Neural progenitor cell (in vitro differentiated cells): ENCODE measurements around the gene DHCR24. TPM values are rescaled to one million over a fixed set of nuclear protein-coding genes. Genes with fewer than 3 reads are reported as not detected.

Source experiments
- DNase-seq: peaks from one replicate; pipeline ENCODE4 v3.0.0-alpha.2; 2016; ENCODE audit warnings: low spot score
- H2AFZ ChIP-seq: fragments of 200-600 bp; sonication (generic); replicated peaks from 2 replicates; pipeline ENCODE4 v1.6.1; 2016; ENCODE audit warnings: antibody characterized with exemption
- H3F3A ChIP-seq: fragments of 200-600 bp; sonication (generic); 2 replicates; pipeline ENCODE4 v1.6.1; 2016; ENCODE audit warnings: antibody characterized with exemption, low read depth
- H3K27ac ChIP-seq: fragments of 200-600 bp; sonication (generic); 2 replicates; pipeline ENCODE4 v1.5.1; 2016; ENCODE audit warnings: mild to moderate bottlenecking
- H3K27me3 ChIP-seq: fragments of 200-600 bp; sonication (generic); 2 replicates; pipeline ENCODE4 v1.6.1; 2016; ENCODE audit warnings: mild to moderate bottlenecking, moderate library complexity
- H3K36me3 ChIP-seq: fragments of 200-600 bp; sonication (generic); 2 replicates; pipeline ENCODE4 v1.5.1; 2016
- H3K4me1 ChIP-seq: fragments of 200-600 bp; sonication (generic); 2 replicates; pipeline ENCODE4 v1.6.1; 2016; ENCODE audit warnings: mixed run types
- H3K4me2 ChIP-seq: fragments of 200-600 bp; sonication (generic); 2 replicates; pipeline ENCODE4 v1.6.1; 2016
- H3K4me3 ChIP-seq: fragments of 200-600 bp; sonication (generic); 2 replicates; pipeline ENCODE4 v1.5.1; 2016
- H3K79me2 ChIP-seq: fragments of 200-600 bp; sonication (generic); 2 replicates; pipeline ENCODE4 v1.6.1; 2016; ENCODE audit warnings: low read depth
- H3K9ac ChIP-seq: fragments of 200-600 bp; sonication (generic); 2 replicates; pipeline ENCODE4 v1.6.1; 2016
- H3K9me3 ChIP-seq: fragments of 200-600 bp; sonication (generic); 2 replicates; pipeline ENCODE4 v1.5.1; 2016; ENCODE audit warnings: low read depth
- H4K20me1 ChIP-seq: fragments of 200-600 bp; sonication (generic); 2 replicates; pipeline ENCODE4 v1.6.1; 2016; ENCODE audit warnings: low read depth
- H3K27ac Mint-ChIP-seq: 3 replicates; pipeline ENCODE4 v1.8.0; 2021; ENCODE audit warnings: mixed read lengths
- H3K27me3 Mint-ChIP-seq: 2 replicates; pipeline ENCODE4 v1.8.0; 2022; ENCODE audit warnings: low read depth, mild to moderate bottlenecking, inconsistent platforms, moderate library complexity, mixed read lengths; ENCODE audit not compliant: insufficient read depth
- H3K36me3 Mint-ChIP-seq: 3 replicates; pipeline ENCODE4 v1.8.0; 2021; ENCODE audit warnings: mixed read lengths
- H3K4me1 Mint-ChIP-seq: 3 replicates; pipeline ENCODE4 v1.8.0; 2021; ENCODE audit warnings: mixed read lengths
- H3K4me3 Mint-ChIP-seq: 3 replicates; pipeline ENCODE4 v1.8.0; 2021; ENCODE audit warnings: mild to moderate bottlenecking, moderate library complexity, mixed read lengths
- H3K9me3 Mint-ChIP-seq: 3 replicates; pipeline ENCODE4 v1.8.0; 2020; ENCODE audit warnings: mixed read lengths
- EZH2 ChIP-seq: fragments of 200-600 bp; sonication (generic); IDR thresholded peaks from 2 replicates; pipeline ENCODE4 v1.6.1; 2017; ENCODE audit warnings: antibody characterized with exemption, mild to moderate bottlenecking, moderate library complexity
- EZH2phosphoT487 ChIP-seq: fragments of 200-600 bp; sonication (generic); IDR thresholded peaks from 2 replicates; pipeline ENCODE4 v1.6.1; 2017; ENCODE audit warnings: antibody characterized with exemption
- total RNA-seq: library from RNA; depleted of rRNA; stranded (reverse); fragments of >200 nt; gene quantifications from 2 replicates; pipeline ENCODE4 v1.2.3, GENCODE V29; 2015; ENCODE audit warnings: low replicate concordance
- TF ChIP-seq, protein P1 (sequence below): fragments of 200-600 bp; sonication (generic); IDR thresholded peaks from 2 replicates; pipeline ENCODE4 v1.5.1; 2017; ENCODE audit warnings: antibody characterized with exemption, mild to moderate bottlenecking

DHCR24 gene
- total RNA-seq, 1 donor from 2014 or later, result 94.5 TPM

DNA sequence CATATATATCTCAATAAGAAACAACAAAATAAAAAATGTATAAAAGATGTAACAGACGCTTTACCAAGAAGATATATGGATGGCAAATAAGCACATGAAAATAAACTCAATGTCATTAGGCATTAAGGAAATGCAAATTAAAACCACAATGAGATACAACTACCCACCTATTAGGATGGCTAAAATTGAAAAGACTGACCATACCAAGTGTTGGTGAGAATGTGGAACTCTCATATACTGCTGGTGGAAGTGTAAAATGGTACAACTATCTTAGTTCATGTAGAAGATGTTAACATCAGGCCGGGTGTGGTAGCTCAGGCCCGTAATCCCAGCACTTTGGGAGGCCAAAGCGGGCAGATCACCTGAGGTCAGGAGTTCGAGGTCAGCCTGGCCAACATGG is 43.5 kb downstream of the DHCR24 start:
- Histone ChIP-seq H2AFZ (no peak overlapping the region), H3K36me3 (no peaks in the 10 kb centered on the region), H3K27me3 (no peaks in the 10 kb centered on the region), H3K4me2 (no peak overlapping the region), H3K27ac (no peak overlapping the region), H3K9ac (no peak overlapping the region), H3K9me3 (no peaks in the 10 kb centered on the region), H3K4me1 (no peaks in the 10 kb centered on the region), H3F3A (peaks cover 4% of the 10 kb centered on the region), H4K20me1 (no peaks in the 10 kb centered on the region), H3K79me2 (no peaks in the 10 kb centered on the region), H3K4me3 (no peak overlapping the region)
- Mint-ChIP-seq H3K27me3 (peaks cover 2% of the 10 kb centered on the region), H3K36me3 (peaks cover 16% of the 10 kb centered on the region), H3K27ac (no peak overlapping the region), H3K4me1 (no peaks in the 10 kb centered on the region), H3K4me3 (no peak overlapping the region), H3K9me3 (no peaks in the 10 kb centered on the region)
- no peak for DNase-seq
- TF ChIP-seq EZH2, result no peak
- no peak for TF ChIP-seq EZH2phosphoT487

DNA sequence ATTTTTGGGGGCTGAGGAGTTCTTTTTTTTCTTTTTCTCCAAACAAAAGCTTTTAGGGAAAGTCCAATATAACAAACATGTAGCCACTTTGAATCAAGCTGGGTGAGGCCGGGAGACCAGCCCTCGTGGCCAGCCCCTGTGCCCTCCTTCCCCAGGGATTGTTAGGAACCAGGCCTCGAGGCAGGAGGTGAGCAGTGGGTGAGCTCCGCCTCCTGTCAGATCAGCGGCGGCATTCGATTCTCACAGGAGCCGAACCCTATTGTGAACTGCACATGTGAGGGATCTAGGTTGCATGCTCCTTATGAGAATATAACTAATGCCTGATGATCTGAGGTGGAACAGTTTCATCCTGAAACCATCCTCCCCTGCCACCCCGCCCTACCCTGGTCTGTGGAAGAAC is 44.0 kb downstream of the DHCR24 start:
- Histone ChIP-seq H3K9ac (no peak overlapping the region), H3K79me2 (no peaks in the 10 kb centered on the region), H3K36me3 (no peaks in the 10 kb centered on the region), H2AFZ (no peak overlapping the region), H3K9me3 (no peaks in the 10 kb centered on the region), H3K27me3 (no peaks in the 10 kb centered on the region), H3K4me3 (no peak overlapping the region), H4K20me1 (no peaks in the 10 kb centered on the region), H3K4me2 (no peak overlapping the region), H3K4me1 (no peaks in the 10 kb centered on the region), H3K27ac (no peak overlapping the region), H3F3A (peaks cover 4% of the 10 kb centered on the region)
- DNase-seq, result no peak
- H3K9me3 Mint-ChIP-seq, result no peaks in the 10 kb centered on the region
- peaks cover 11% of the 10 kb centered on the region for H3K36me3 Mint-ChIP-seq
- no peaks in the 10 kb centered on the region for H3K4me1 Mint-ChIP-seq
- peaks cover 2% of the 10 kb centered on the region for H3K27me3 Mint-ChIP-seq
- H3K27ac Mint-ChIP-seq, result no peak overlapping the region
- no peak overlapping the region for H3K4me3 Mint-ChIP-seq
- TF ChIP-seq, protein P1, sequence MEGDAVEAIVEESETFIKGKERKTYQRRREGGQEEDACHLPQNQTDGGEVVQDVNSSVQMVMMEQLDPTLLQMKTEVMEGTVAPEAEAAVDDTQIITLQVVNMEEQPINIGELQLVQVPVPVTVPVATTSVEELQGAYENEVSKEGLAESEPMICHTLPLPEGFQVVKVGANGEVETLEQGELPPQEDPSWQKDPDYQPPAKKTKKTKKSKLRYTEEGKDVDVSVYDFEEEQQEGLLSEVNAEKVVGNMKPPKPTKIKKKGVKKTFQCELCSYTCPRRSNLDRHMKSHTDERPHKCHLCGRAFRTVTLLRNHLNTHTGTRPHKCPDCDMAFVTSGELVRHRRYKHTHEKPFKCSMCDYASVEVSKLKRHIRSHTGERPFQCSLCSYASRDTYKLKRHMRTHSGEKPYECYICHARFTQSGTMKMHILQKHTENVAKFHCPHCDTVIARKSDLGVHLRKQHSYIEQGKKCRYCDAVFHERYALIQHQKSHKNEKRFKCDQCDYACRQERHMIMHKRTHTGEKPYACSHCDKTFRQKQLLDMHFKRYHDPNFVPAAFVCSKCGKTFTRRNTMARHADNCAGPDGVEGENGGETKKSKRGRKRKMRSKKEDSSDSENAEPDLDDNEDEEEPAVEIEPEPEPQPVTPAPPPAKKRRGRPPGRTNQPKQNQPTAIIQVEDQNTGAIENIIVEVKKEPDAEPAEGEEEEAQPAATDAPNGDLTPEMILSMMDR, result no peak
- TF ChIP-seq EZH2phosphoT487, result no peak

DNA sequence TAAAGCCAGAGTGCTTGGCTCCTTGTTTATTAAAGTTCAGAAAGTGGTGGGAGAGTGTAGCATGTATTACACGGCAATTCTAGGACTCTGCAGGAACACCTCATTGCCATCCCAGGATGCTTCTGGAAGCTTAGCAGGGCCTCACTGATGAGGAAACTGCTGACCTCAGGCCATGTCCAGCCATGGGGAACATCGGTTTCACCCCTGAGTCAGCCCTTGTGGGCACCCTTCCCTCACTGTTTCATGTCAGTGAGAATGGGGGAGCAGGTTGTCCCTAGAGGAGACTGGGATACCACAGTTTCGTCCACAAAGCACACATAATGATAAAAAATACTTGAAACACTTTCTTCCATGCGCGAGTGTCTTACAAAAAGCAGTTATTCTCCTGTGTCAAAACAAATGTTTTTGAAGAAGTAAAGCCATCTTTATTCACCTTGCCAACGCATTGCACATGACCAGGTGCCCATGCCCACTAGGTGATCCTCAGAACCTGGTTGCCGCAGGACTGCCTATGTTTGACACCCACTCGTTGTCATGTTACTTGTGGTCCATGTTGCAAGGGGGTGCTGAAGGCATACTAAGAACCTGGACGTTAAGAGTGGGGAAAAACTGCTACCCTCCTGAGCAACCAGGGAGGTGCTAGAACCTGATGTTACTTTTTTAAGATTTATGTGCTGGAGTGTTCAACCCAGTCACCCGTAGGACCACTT is 44.6 kb downstream of the DHCR24 start:
- peaks cover 2% of the 10 kb centered on the region for H3K27me3 Mint-ChIP-seq
- no peaks in the 10 kb centered on the region for H3K4me1 Mint-ChIP-seq
- H3F3A ChIP-seq, result peaks cover 2% of the 10 kb centered on the region
- H3K4me3 Mint-ChIP-seq, result no peak overlapping the region
- no peak overlapping the region for H3K27ac ChIP-seq
- H4K20me1 ChIP-seq, result no peaks in the 10 kb centered on the region
- H3K9me3 Mint-ChIP-seq, result no peaks in the 10 kb centered on the region
- no peaks in the 10 kb centered on the region for H3K36me3 ChIP-seq
- H2AFZ ChIP-seq, result no peak overlapping the region
- H3K4me3 ChIP-seq, result no peak overlapping the region
- no peak overlapping the region for H3K4me2 ChIP-seq
- no peak overlapping the region for H3K27ac Mint-ChIP-seq
- no peak for DNase-seq
- no peaks in the 10 kb centered on the region for H3K9me3 ChIP-seq
- H3K9ac ChIP-seq, result no peak overlapping the region
- TF ChIP-seq EZH2phosphoT487 (no peak), EZH2 (no peak)
- TF ChIP-seq, protein P1, result no peak
- H3K4me1 ChIP-seq, result no peaks in the 10 kb centered on the region
- H3K36me3 Mint-ChIP-seq, result peaks cover 8% of the 10 kb centered on the region
- H3K27me3 ChIP-seq, result no peaks in the 10 kb centered on the region
- H3K79me2 ChIP-seq, result no peaks in the 10 kb centered on the region

DNA sequence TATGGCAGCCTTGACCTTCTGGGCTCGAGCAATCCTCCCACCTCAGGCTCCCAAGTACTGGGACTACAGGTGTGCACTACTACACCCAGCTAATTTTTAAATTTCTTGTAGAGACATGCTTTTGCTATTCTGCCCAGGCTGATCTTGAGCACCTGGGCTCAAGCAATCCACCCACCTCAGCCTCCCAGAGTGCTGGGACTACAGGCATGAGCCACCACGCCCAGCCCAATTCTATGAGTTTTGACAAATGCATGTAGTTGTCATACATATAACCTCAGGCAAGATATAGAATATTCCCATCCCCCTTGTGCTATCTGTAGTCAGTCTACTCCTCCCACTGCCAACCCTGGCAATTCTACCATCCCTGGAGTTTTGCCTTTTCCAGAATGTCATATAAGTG is 47.2 kb downstream of the DHCR24 start:
- Mint-ChIP-seq H3K36me3 (peaks cover 7% of the 10 kb centered on the region), H3K9me3 (no peaks in the 10 kb centered on the region), H3K27ac (no peak overlapping the region), H3K27me3 (peaks cover 7% of the 10 kb centered on the region), H3K4me3 (no peak overlapping the region), H3K4me1 (no peaks in the 10 kb centered on the region)
- Histone ChIP-seq H3K9ac (no peak overlapping the region), H3K27ac (no peak overlapping the region), H2AFZ (no peak overlapping the region), H3K9me3 (no peaks in the 10 kb centered on the region), H3K79me2 (no peaks in the 10 kb centered on the region), H3F3A (no peaks in the 10 kb centered on the region), H3K4me1 (no peaks in the 10 kb centered on the region), H4K20me1 (no peaks in the 10 kb centered on the region), H3K27me3 (no peaks in the 10 kb centered on the region), H3K4me2 (no peak overlapping the region), H3K4me3 (no peak overlapping the region), H3K36me3 (no peaks in the 10 kb centered on the region)
- TF ChIP-seq, protein P1, result no peak
- TF ChIP-seq EZH2 (no peak), EZH2phosphoT487 (no peak)
- DNase-seq, result no peak
